Measurements from ENCODE around the gene SUPT6H. TPM values are rescaled to one million over a fixed set of nuclear protein-coding genes. Genes with fewer than 3 reads are reported as not detected.

The SUPT6H gene
- total and polyA plus RNA-seq, 9 of the 15 experiments (the other 6 are each of a cell fraction or from before 2014, with no cell fraction given) = 1.7 to 77.7 (median 49.2) TPM

- peak; percentile 84 for TF ChIP-seq PRDM10 (IDR thresholded peaks at IDR 0.05; ENCODE audit: partially characterized antibody)
- TF ChIP-seq GATAD2A (IDR thresholded peaks at IDR 0.05) = no peak
- TF ChIP-seq NCOR1 (IDR thresholded peaks at IDR 0.05) = no peak
- TF ChIP-seq HNRNPL (IDR thresholded peaks at IDR 0.05; ENCODE audit: low read depth, low read length) = peak; percentile 98
- no peak for TF ChIP-seq FOXP4 (CRISPR knock-in tag; IDR thresholded peaks at IDR 0.05; ENCODE audit: borderline replicate concordance)
- peak; percentile 20; the same call in 1 of the 2 replicates for TF ChIP-seq USF1 (CRISPR knock-in tag; IDR thresholded peaks at IDR 0.05)
- no peak for TF ChIP-seq TGIF2 (CRISPR knock-in tag; IDR thresholded peaks at IDR 0.05)
- no peak for TF ChIP-seq ARNT (IDR thresholded peaks at IDR 0.05)
- TF ChIP-seq ZNF699 (CRISPR knock-in tag; IDR thresholded peaks at IDR 0.05; ENCODE audit: insufficient replicate concordance) = no peak
- TF ChIP-seq CTCF (IDR thresholded peaks at IDR 0.05 in 2 of 3, conservative IDR thresholded peaks at IDR 0.05 in 1 of 3; ENCODE audit: insufficient read depth in 2 of 3, low read depth in 1 of 3, low read length in 3 of 3) = no peak
- TF ChIP-seq BMI1 (IDR thresholded peaks at IDR 0.05; ENCODE audit: low read length) = no peak
- TF ChIP-seq ZBTB34 (CRISPR knock-in tag; IDR thresholded peaks at IDR 0.05) = no peak
- TF ChIP-seq SNIP1 (IDR thresholded peaks at IDR 0.05; ENCODE audit: low read depth) = no peak
- TF ChIP-seq FOS (IDR thresholded peaks at IDR 0.05; ENCODE audit: extremely low read depth, insufficient read length) = peak; percentile 4
- peak in 1 of 2 experiments; percentile 51; a peak in 2 of 4 replicates for TF ChIP-seq NONO (IDR thresholded peaks at IDR 0.05; ENCODE audit: low read depth in 2 of 2, low read length in 1 of 2)
- peak; percentile 97 for TF ChIP-seq ZBTB7A (IDR thresholded peaks at IDR 0.05; ENCODE audit: borderline replicate concordance, control insufficient read depth, low read depth, low read length)
- no peak for TF ChIP-seq ZC3H11A (IDR thresholded peaks at IDR 0.05; ENCODE audit: low read depth, low read length)
Measured at GRCh38 chr17:28710861-28711722, 49.1 kb downstream of the SUPT6H start (continued).

Data from K562 (cell line).